Neutrophil (primary cell): ENCODE results near the gene RUBCNL.
"Not testable (repeated sequence)": the region's sequence is repeated elsewhere in the genome, so short reads cannot be mapped to it uniquely, and the experiment has no call there.

Experiments used
- H3K27ac ChIP-seq: fragments of 200-600 bp; sonication (generic); 2 replicates; pipeline ENCODE4 v1.5.1; 2016; ENCODE audit warnings: mild to moderate bottlenecking, moderate library complexity
- H3K27me3 ChIP-seq: fragments of 200-600 bp; sonication (generic); 2 replicates; pipeline ENCODE4 v1.6.0; 2016; ENCODE audit warnings: mild to moderate bottlenecking
- H3K36me3 ChIP-seq: fragments of 200-600 bp; sonication (generic); 2 replicates; pipeline ENCODE4 v1.5.1; 2017
- H3K4me1 ChIP-seq, 2 experiments: fragments of 200-600 bp in 1 of 2; sonication (generic) in 1 of 2; 1 replicate in 1 of 2; 2 replicates in 1 of 2; pipeline versions ENCODE4 v1.5.1 to v1.6.1; 2013 to 2016; ENCODE audit warnings: low read depth in 1 of 2, low read length in 1 of 2, mild to moderate bottlenecking in 1 of 2, moderate library complexity in 1 of 2; ENCODE audit not compliant: control insufficient read depth in 1 of 2, insufficient read depth in 1 of 2
- H3K4me3 ChIP-seq, 2 experiments: fragments of 200-600 bp in 1 of 2; sonication (generic) in 1 of 2; 1 replicate in 1 of 2; 2 replicates in 1 of 2; pipeline ENCODE4 v1.5.1; 2013 to 2016; ENCODE audit warnings: low read depth in 1 of 2, low read length in 1 of 2, mild to moderate bottlenecking in 1 of 2, moderate library complexity in 1 of 2
- H3K9me3 ChIP-seq: fragments of 200-600 bp; sonication (generic); 2 replicates; pipeline ENCODE4 v1.5.1; 2016
- TF ChIP-seq, protein P1 (sequence below): fragments of 200-600 bp; sonication (generic); IDR thresholded peaks from 2 replicates; pipeline ENCODE4 v1.5.1; 2016; ENCODE audit warnings: antibody characterized with exemption

Gene RUBCNL, protein sequence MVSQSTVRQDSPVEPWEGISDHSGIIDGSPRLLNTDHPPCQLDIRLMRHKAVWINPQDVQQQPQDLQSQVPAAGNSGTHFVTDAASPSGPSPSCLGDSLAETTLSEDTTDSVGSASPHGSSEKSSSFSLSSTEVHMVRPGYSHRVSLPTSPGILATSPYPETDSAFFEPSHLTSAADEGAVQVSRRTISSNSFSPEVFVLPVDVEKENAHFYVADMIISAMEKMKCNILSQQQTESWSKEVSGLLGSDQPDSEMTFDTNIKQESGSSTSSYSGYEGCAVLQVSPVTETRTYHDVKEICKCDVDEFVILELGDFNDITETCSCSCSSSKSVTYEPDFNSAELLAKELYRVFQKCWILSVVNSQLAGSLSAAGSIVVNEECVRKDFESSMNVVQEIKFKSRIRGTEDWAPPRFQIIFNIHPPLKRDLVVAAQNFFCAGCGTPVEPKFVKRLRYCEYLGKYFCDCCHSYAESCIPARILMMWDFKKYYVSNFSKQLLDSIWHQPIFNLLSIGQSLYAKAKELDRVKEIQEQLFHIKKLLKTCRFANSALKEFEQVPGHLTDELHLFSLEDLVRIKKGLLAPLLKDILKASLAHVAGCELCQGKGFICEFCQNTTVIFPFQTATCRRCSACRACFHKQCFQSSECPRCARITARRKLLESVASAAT

DNA sequence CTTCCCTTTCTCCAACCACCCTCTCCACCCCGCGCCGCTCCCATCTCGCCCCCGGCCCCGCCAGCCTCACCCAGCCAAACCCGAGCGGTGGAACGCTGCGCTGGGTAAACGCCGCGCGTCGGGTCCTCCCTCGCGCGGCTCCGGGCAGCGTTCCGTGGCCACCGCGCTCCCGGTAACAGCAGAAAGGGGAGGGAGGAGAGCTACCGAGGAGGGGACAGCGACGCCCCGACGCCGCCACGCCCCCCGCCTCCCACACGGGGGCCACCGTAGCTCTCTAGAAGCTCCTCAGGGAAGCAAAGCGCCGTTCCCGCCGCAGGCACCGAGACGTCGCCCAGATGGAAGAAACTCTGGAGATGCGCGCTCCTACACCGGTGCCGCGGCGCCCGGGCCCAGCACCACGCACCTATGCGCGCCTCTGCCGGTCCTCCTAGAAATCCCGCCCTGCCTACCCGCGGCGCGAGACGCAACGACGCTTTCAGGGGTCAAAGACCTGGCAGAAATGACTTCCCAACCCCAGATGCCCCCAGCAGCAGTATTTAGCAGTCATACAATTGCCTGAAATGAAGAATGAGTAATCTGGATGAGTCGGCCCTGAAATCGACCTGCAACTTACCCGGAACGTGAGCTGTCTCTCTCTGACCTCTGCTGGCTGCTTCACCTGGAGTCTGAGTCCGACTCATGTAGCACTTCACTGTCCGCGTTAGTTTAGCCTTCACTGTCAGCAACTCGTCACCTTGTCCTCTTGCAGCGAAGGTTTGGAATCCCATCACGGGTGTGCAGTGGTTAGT lies at the start of gene RUBCNL:
Gene RUBCNL, minus strand, starts transcription at position 189 of the 788 bp plus-strand sequence. CDS start 14,777 bp downstream, outside the sequence.
- Histone ChIP-seq H3K27ac (peak within 1 kb of the TSS; percentile 94), H3K9me3 (no peaks in the 10 kb centered on the region), H3K27me3 (no peaks in the 10 kb centered on the region), H3K4me3 (peak within 1 kb of the TSS; percentile 78 to 81), H3K36me3 (peaks cover 4% of the 10 kb centered on the region), H3K4me1 (peaks cover 78 to 85% of the 10 kb centered on the region in 2 experiments)
- TF ChIP-seq, protein P1, sequence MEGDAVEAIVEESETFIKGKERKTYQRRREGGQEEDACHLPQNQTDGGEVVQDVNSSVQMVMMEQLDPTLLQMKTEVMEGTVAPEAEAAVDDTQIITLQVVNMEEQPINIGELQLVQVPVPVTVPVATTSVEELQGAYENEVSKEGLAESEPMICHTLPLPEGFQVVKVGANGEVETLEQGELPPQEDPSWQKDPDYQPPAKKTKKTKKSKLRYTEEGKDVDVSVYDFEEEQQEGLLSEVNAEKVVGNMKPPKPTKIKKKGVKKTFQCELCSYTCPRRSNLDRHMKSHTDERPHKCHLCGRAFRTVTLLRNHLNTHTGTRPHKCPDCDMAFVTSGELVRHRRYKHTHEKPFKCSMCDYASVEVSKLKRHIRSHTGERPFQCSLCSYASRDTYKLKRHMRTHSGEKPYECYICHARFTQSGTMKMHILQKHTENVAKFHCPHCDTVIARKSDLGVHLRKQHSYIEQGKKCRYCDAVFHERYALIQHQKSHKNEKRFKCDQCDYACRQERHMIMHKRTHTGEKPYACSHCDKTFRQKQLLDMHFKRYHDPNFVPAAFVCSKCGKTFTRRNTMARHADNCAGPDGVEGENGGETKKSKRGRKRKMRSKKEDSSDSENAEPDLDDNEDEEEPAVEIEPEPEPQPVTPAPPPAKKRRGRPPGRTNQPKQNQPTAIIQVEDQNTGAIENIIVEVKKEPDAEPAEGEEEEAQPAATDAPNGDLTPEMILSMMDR, result peak; percentile 37

DNA sequence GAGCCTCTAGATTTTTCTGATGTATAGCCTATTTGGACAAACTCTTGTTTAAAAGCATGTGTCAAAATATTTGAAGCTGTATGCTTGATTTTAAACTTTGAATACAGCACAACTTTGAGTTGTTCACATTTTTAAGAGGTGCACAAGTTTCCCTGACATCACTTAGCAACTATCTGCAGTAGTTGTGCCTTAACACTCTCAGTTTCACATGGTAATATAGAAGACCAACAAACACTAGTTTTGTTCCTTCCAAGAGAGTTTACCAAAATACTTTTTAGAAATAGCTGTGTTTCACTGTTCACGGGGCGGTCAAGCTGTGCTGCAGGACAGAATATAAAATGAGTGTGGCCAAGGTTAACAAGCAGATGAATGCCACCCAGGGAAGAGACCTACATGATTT lies 42.5 kb upstream of the RUBCNL start:
- not testable (repeated sequence) for H3K36me3 ChIP-seq, H3K4me1 ChIP-seq, H3K9me3 ChIP-seq, H3K4me3 ChIP-seq, H3K27ac ChIP-seq, H3K27me3 ChIP-seq

DNA sequence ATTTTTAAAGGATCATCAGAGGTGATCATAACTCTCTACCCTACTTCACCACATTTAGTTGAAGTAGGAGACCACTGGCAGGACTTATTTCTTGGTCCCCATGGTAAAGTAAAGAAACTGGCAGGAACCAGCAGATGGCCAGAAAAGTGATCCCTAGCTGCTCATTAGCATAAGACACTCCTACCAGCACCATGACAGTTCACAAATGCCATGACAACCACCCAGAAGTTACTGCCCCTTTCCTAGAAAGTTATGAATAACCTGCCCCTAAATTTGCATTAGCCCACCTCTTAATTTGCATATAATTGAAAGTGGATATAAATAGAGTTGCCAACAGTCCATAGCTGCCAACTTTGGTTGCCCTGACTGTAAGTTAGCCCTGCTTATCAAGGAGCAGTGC lies 18.4 kb upstream of the RUBCNL start:
- Histone ChIP-seq H3K27me3 (no peaks in the 10 kb centered on the region), H3K9me3 (no peaks in the 10 kb centered on the region), H3K27ac (peak overlapping the region; percentile 94), H3K4me1 (peaks cover 54 to 56% of the 10 kb centered on the region in 2 experiments), H3K36me3 (no peaks in the 10 kb centered on the region), H3K4me3 (peak overlapping the region in 1 of 2 experiments; percentile 35)
- TF ChIP-seq, protein P1, result peak; percentile 27

DNA sequence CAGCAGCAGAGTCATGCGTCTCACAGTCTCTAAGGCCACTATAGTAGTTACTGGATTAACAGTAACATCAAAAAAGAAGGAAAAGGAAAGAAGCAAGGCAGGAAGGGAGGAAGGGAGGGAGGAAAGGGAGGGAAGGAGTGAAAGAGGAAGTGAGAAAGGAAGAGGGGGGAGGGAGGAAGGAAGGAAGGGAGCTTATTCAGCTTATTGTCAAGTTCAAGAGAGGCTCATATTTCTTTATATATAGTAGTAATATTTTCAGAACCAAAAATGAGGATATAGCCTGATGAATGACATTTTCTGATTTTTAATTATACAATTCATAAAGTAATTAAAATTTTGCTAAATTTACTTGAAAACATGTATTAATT lies 17.7 kb upstream of the RUBCNL start:
- Histone ChIP-seq H3K4me1 (peaks cover 59 to 63% of the 10 kb centered on the region in 2 experiments), H3K27ac (peak overlapping the region; percentile 94)

DNA sequence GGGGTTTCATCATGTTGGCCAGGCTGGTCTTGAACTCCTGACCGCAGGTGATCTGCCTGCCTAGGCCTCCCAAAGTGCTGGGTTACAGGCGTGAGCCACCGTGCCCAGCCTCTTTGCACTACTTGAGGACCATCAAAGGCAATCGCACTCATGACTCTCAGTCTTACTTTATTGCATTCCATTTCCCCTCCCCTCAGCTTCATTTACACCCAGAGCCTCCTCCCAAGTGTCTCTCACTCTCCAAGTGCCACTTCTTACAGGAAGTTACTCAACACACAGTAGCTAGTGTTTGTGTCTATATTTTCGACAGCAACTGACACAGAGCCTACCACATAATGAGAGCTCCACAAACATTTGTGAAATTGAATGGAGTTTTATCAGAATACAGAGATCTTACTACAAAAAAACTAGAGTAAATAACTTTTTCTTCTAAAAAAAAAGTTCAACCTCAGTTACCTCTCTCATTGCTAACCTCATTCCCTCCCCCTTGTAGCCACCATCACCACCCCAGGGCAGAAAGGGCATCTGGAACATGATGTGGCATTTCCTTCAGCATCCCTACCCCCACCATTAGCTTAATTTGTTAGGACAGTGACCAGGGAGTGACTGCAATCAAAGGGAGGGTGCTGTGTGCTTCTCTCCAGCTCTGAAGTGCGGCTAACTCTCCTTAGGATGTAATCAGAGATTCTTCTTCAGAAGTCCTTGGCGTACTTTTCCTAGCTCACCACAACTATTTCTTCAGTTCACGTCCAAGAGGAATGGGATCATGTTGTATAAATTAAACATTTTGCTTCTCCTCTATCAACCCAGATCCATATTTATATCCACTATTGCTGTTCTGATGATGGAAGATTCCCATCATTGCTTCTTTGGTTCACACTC lies 17.0 kb upstream of the RUBCNL start:
- Histone ChIP-seq H3K36me3 (no peaks in the 10 kb centered on the region), H3K9me3 (no peaks in the 10 kb centered on the region), H3K27ac (peak overlapping the region; percentile 94), H3K4me1 (peaks cover 59 to 63% of the 10 kb centered on the region in 2 experiments), H3K27me3 (no peaks in the 10 kb centered on the region), H3K4me3 (peak overlapping the region; percentile 35 to 44)
- TF ChIP-seq, protein P1, result peak; percentile 7

More for the DNA sequence above, 17.7 kb upstream of the RUBCNL start:
- H3K27me3 ChIP-seq, result no peaks in the 10 kb centered on the region
- peak overlapping the region; percentile 35 to 44 for H3K4me3 ChIP-seq
- H3K9me3 ChIP-seq, result no peaks in the 10 kb centered on the region
- H3K36me3 ChIP-seq, result no peaks in the 10 kb centered on the region
- TF ChIP-seq, protein P1, result no peak
